ENCODE data around the gene ZHX3. TPM values are rescaled to one million over a fixed set of nuclear protein-coding genes. Genes with fewer than 3 reads are reported as not detected.
"Not testable (repeated sequence)": the region's sequence is repeated elsewhere in the genome, so short reads cannot be mapped to it uniquely, and the experiment has no call there.

The ZHX3 gene
- total RNA-seq, 1 experiment from 2014 or later = 22.1 TPM

GRCh38 chr20:41331731-41332130, 14.2 kb upstream of the ZHX3 start:
- DNase-seq (ENCODE audit: low read depth) = no peak

- DNase-seq (ENCODE audit: low read depth) = no peak
Measured at GRCh38 chr20:41330941-41331340, 13.4 kb upstream of the ZHX3 start.

- no peak for DNase-seq (ENCODE audit: low read depth)
Measured at GRCh38 chr20:41330343-41330720, 12.8 kb upstream of the ZHX3 start.

- peak; percentile 100 for DNase-seq (ENCODE audit: low read depth)
Measured at GRCh38 chr20:41329435-41330342, 12.2 kb upstream of the ZHX3 start.

GRCh38 chr20:41327178-41327577, 9.6 kb upstream of the ZHX3 start:
- DNase-seq (ENCODE audit: low read depth) = no peak

GRCh38 chr20:41320976-41321375, 3.4 kb upstream of the ZHX3 start:
- DNase-seq (ENCODE audit: low read depth) = no peak

- DNase-seq (ENCODE audit: low read depth) = no peak
Measured at GRCh38 chr20:41320441-41320840, 2.9 kb upstream of the ZHX3 start.

- DNase-seq (ENCODE audit: low read depth) = no peak
Measured at GRCh38 chr20:41318271-41318649, 729 bp upstream of the ZHX3 start.

- peak; percentile 84 for DNase-seq (ENCODE audit: low read depth)
Measured at GRCh38 chr20:41316602-41317545, 657 bp downstream of the ZHX3 start.

GRCh38 chr20:41316051-41316450, 1.5 kb downstream of the ZHX3 start:
- DNase-seq (ENCODE audit: low read depth) = no peak

GRCh38 chr20:41314386-41314785, 3.1 kb downstream of the ZHX3 start:
- DNase-seq (ENCODE audit: low read depth) = no peak

- not testable (repeated sequence) for DNase-seq (ENCODE audit: low read depth)
Measured at GRCh38 chr20:41312009-41312408, 5.5 kb downstream of the ZHX3 start.

GRCh38 chr20:41309817-41310216, 7.7 kb downstream of the ZHX3 start:
- peak; percentile 94 for DNase-seq (ENCODE audit: low read depth)

GRCh38 chr20:41308726-41309413, 8.7 kb downstream of the ZHX3 start:
- no peak for DNase-seq (ENCODE audit: low read depth)

- peak; percentile 85 for DNase-seq (ENCODE audit: low read depth)
Measured at GRCh38 chr20:41308290-41308711, 9.2 kb downstream of the ZHX3 start.

- no peak for DNase-seq (ENCODE audit: low read depth)
Measured at GRCh38 chr20:41307021-41307420, 10.5 kb downstream of the ZHX3 start.

- DNase-seq (ENCODE audit: low read depth) = no peak
Measured at GRCh38 chr20:41306061-41306727, 11.3 kb downstream of the ZHX3 start.

GRCh38 chr20:41304424-41305079, 13.0 kb downstream of the ZHX3 start:
- DNase-seq (ENCODE audit: low read depth) = no peak

GRCh38 chr20:41304002-41304401, 13.5 kb downstream of the ZHX3 start:
- DNase-seq (ENCODE audit: low read depth) = no peak

- DNase-seq (ENCODE audit: low read depth) = no peak
Measured at GRCh38 chr20:41300886-41301285, 16.6 kb downstream of the ZHX3 start.

GRCh38 chr20:41300383-41300782, 17.1 kb downstream of the ZHX3 start:
- DNase-seq (ENCODE audit: low read depth) = no peak
